ENCODE results near the gene STRA8.
"Not testable (repeated sequence)": the region's sequence is repeated elsewhere in the genome, so short reads cannot be mapped to it uniquely, and the experiment has no call there.

Gene STRA8

GRCh38 chr7:135205850-135206249, 27.8 kb upstream of the STRA8 start:
- DNase-seq, result no peak

DNA sequence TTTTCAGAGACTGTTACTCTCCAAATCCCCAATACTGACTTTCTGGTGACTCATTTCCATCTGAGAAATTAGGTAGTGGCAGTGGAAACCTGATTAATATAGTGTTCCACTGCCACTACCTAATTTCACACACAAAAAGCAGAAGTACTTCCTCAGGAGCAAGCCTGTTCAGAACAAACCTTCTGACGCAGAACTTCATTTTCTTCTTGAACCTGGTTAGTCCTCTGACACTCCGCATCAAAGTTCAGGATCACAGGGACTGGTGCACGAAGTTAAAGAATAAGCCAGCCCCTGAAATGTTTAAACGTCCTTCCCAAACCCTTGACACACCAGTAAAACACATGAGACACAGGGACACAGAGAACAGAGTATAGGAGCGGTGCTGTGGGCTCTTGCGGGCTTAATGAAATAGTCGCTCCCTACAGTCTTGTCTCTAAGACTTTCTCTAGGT, 26.7 kb upstream of the STRA8 start:
- no peak for DNase-seq

GRCh38 chr7:135207406-135208101, 26.1 kb upstream of the STRA8 start:
- DNase-seq, result no peak

DNA sequence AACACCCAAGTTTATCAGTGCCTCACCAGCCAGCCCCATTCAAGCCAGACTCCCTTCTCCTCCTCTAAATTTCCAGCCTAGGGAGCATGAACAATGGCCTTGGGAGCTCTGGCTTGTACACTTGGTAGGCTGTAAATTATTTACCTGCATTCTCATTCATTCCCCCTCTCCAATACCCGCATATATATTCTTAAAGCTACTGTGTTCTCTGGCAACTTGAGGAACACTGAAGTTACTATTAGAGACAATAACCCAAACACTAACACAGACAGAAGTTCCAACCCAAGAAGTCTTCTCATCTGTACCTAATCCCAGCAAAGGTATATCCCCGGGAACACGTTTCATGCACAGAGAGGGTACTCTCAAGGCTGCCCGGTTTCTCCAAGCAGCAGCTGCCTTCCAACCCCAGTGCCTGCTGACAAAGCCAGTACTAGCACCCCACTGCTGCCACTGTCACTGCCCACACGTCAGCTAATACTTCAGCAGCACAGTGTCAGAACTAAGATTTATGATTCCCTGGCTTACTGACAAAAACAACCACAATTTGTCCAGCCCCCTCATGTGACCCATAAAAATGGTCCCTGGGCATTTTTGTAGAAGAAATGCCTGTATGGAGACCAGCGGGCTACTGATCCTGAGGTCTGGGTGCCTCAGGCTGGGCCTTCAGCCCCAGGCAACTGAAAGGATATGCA, 25.4 kb upstream of the STRA8 start:
- peak; percentile 65 for DNase-seq

GRCh38 chr7:135209225-135209834, 24.3 kb upstream of the STRA8 start:
- DNase-seq, result no peak

DNA sequence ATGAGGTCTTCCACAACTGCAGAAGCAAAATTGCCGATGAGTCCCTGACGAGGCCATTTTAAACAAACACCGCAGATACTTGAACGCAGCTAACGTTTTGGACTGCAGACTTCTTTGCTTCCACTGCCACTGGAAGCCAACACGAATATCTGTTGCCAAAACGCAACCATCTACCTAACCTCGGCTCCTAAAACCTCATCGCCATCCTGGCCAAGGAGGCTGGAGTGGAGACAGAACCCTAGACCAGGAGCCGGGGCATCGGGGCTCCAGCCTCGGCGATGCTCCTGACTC, 22.8 kb upstream of the STRA8 start:
- DNase-seq, result peak; percentile 60

GRCh38 chr7:135211179-135211945, 22.3 kb upstream of the STRA8 start, which contains the start of gene WDR91:
Gene WDR91 (minus strand): TSS chr7:135211526. CDS start chr7:135211502, 24 bp downstream.
- DNase-seq, result peak; percentile 88

DNA sequence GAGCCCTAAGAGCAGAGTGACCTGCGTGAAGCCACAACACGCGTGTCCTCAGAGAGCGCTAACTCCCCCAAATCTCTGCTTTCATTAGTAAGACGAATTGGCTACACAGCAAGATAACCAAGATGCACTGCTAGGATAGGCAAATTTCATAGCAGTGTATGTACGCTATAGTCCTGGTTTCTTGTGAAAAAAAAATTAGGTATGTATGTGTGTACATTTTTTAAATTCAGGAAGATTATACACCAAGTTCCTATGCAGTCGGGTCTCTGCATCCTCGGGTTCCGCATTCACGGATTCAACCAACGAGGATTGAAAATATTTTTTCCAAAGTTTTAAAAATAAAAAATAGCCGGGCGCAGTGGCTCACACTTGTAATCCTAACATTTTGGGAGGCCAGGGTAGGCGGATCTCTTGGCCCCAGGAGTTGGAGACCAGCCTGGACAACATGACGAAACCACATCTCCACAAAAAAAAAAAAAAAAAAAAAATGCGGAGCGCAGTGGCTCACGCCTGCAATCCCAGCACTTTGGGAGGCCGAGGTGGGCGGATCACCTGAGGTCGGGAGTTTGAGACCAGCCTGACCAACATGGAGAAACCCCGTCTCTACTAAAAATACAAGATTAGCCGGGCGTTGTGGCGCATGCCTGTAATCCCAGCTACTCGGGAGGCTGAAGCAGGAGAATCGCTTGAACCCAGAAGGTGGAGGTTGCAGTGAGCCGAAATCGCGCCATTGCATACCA, 21.5 kb upstream of the STRA8 start:
- not testable (repeated sequence) for DNase-seq

DNA sequence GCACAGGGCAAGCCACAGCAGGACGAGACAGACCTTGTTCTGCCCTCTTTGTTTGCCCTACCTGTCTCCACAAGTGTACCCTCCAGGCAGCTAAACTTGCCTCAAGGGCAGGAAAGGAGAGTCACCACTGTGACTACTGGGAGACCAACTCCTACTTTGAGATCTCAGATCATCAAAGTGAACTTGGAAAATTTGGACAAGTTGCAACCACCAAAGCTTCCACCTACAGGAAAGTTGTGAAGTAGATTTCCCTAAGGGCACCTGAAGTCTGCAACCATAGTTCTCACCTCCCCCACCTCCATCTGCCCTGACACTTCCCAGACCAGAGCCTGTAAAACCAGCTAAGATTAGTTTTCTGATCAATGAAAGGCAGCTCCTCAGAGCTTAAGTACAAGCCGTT, 19.8 kb upstream of the STRA8 start:
- DNase-seq, result no peak

DNA sequence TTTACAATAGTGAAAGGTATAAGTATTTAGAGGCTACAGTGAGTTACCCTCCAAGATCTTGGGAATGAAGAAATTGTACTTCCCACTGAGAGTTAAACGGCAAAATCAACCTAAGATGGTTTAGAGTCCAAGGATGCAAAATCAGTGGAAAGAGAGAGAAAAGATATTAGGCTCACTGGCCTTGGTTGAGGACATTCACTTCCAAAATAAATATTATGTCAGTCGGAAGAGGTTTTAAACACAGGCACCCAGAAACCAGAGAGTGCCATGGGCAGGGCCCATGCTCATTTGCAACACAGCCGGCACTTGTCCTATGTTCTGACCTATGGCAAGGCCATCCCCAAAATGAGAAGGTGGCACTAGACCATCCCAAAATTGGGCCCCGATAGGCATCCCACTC, 18.5 kb upstream of the STRA8 start:
- DNase-seq, result no peak

DNA sequence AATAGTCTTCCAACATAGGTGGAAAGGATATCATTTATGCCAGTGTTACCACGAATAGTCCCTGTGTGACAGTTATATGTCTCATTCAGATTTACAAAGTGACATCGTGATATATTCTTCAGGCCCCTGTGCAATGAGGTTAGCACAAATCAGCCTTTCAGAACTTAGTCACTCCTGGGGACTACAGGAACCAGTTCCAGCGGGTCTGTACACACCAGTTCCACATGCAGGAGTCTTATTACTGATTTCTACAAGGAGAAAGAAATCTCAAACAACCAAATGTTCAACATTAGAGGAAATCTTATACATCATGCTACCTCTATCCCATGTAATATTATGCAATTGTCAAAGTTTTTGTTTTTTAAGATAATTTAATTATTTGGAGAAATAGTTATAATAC, 17.9 kb upstream of the STRA8 start:
- DNase-seq, result no peak

DNA sequence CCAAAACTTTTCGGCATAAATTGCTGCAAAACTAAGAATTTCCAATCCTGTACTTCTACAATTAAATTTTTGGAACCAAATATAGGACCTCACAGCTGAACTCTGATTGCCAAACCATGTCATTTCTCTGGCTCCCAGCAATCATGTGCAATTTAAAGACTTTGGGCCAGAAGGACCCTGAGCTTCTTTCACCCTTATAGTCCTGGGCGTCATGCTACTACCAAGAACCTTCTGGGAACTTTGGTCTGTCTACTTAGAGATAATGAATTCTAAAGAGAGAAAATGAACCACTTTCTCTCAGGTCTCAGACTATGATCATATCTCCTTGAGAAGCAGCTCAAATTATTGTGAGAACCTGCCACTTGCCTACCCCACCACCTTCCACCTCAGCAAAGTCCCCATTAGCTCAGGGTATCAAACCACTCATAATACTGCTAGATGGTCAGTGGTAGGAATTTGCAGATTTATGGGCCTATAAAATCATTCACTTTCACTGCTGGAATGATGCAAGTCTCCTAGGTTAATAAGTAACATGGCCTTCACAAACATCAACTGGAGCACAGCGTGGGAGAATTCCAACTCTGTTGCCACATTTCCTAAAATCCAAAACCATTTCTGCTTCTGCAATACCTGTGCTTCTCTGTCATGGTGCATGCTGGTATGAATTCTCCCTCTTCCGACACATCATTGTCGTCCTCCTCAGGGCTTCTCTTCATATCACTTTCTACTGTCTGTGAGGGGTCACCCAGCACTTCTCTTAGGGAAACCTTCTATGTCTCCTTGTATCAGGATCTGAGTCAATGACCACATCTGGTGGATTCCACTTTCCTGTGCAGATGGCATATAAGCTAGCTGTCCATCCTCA, 15.8 kb upstream of the STRA8 start:
- peak; percentile 86 for DNase-seq

- DNase-seq, result no peak
Measured at GRCh38 chr7:135224027-135224426, 9.6 kb upstream of the STRA8 start.

- DNase-seq, result peak; percentile 24
Measured at GRCh38 chr7:135231686-135232085, 2.0 kb upstream of the STRA8 start.

- no peak for DNase-seq
Measured at GRCh38 chr7:135232087-135232486, 1.6 kb upstream of the STRA8 start.

- DNase-seq, result no peak
Measured at GRCh38 chr7:135232720-135233119, 918 bp upstream of the STRA8 start.

DNA sequence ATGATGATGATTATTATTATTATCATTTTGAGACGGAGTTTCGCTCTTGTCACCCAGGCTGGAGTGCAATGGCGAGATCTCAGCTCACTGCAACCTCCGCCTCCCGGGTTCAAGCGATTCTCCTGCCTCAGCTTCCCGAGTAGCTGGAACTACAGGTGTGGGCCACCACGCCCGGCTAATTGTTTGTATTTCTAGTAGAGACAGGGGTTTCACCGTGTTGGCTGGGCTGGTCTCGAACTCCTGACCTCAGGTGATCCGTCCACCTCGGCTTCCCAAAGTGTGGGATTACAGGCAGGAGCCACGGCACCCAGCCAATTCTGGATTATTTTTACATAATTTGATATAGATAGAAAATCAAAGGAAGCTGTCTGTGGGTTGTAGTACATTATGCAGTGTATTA, 457 bp downstream of the STRA8 start:
- DNase-seq, result not testable (repeated sequence)

GRCh38 chr7:135234727-135235126, 1.1 kb downstream of the STRA8 start:
- DNase-seq, result no peak

DNA sequence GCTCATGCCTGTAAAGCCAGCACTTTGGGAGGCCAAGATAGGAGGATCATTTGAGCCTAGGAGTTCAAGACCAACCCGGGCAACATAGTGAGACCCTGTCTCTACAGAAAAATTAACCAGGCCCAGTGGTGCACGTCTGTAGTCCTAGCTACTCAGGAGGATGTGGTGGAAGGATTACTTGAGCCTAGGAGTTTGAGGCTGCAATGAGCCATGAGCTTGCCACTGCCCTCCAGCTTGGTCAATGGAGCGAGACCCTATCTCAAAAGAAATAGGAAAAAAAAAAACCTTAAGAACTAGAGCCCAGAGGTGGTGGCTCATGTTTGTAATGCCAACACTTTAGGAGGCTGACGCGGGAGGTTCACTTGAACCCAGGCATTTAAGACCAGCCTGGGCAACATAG, 2.2 kb downstream of the STRA8 start:
- DNase-seq, result peak; percentile 24

- DNase-seq, result peak; percentile 94
Measured at GRCh38 chr7:135236727-135237126, 3.1 kb downstream of the STRA8 start.

DNA sequence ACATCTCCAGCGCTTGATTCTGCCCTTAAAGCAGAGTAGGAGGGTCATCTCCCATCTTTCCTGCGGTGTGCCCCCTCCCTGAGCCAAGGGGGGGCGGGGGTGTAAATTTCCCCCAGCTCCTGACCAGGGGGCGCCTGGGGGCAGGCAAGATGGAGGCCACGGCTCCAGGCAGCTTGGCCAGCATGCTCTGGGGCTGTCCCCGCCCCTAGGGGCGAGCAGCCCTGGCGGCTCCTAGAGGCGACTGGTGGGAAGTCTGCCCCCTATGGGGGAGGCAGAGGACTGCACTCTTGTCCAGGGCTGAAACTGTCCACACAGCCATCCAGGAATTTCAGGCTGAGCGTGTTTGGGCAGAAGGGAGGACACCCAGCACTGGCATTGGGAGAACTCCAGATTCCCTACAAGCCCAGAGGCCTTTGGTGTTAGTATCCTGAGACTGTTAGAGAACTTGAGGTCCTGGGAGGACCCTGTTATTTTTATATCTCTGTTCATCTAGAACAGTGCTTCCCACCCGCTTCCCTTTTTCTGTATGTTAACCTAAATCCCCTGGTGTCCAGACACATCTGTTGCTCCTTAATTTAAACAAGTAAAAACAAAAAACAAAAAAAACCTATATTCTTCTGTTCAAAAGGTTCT, 4.6 kb downstream of the STRA8 start:
- no peak for DNase-seq
